H9 (cell line): ENCODE data around the gene MOXD1. TPM values are rescaled to one million over a fixed set of nuclear protein-coding genes. Genes with fewer than 3 reads are reported as not detected.

Experiments used
- DNase-seq: peaks from one replicate; pipeline ENCODE4 v3.0.0-alpha.2; 2017
- H2AFZ ChIP-seq: one replicate; pipeline ENCODE4 v1.6.1; 2013; ENCODE audit warnings: mild to moderate bottlenecking, low read length, control low read depth, moderate library complexity
- H2AK5ac ChIP-seq: 2 replicates; pipeline ENCODE4 v1.6.1; 2013; ENCODE audit warnings: low read length, control low read depth, mixed read lengths; ENCODE audit not compliant: insufficient read length
- H2BK120ac ChIP-seq: one replicate; pipeline ENCODE4 v1.6.1; 2013; ENCODE audit warnings: low read depth, mild to moderate bottlenecking, low read length, control low read depth, inconsistent platforms; ENCODE audit not compliant: poor library complexity, severe bottlenecking
- H2BK12ac ChIP-seq: 2 replicates; pipeline ENCODE4 v1.6.1; 2013; ENCODE audit warnings: low read length, control low read depth, mixed read lengths, low read depth; ENCODE audit not compliant: insufficient read length
- H2BK15ac ChIP-seq: 2 replicates; pipeline ENCODE4 v1.6.1; 2013; ENCODE audit warnings: low read depth, low read length, control low read depth
- H2BK20ac ChIP-seq: one replicate; pipeline ENCODE4 v1.6.1; 2013; ENCODE audit warnings: low read depth, mild to moderate bottlenecking, low read length, control low read depth, inconsistent platforms; ENCODE audit not compliant: poor library complexity, severe bottlenecking
- H2BK5ac ChIP-seq: 2 replicates; pipeline ENCODE4 v1.6.1; 2013; ENCODE audit warnings: low read length, control low read depth, mixed read lengths; ENCODE audit not compliant: insufficient read length
- H3K14ac ChIP-seq: 2 replicates; pipeline ENCODE4 v1.6.1; 2013; ENCODE audit warnings: low read length, control low read depth; ENCODE audit not compliant: insufficient read depth
- H3K18ac ChIP-seq: 2 replicates; pipeline ENCODE4 v1.6.1; 2013; ENCODE audit warnings: low read depth, mild to moderate bottlenecking, mixed read lengths, low read length, control low read depth; ENCODE audit not compliant: insufficient read length
- H3K23ac ChIP-seq: 2 replicates; pipeline ENCODE4 v1.6.1; 2013; ENCODE audit warnings: low read length, control low read depth, mixed read lengths, low read depth; ENCODE audit not compliant: insufficient read length
- H3K23me2 ChIP-seq: 2 replicates; pipeline ENCODE4 v1.6.1; 2013; ENCODE audit warnings: low read depth, mild to moderate bottlenecking, mixed read lengths, low read length, control low read depth; ENCODE audit not compliant: insufficient read length, poor library complexity, severe bottlenecking
- H3K27ac ChIP-seq: 2 replicates; pipeline ENCODE4 v1.5.1; 2013; ENCODE audit warnings: low read length, control low read depth, mixed read lengths, low read depth; ENCODE audit not compliant: insufficient read length
- H3K27me3 ChIP-seq: 2 replicates; pipeline ENCODE4 v1.6.1; 2013; ENCODE audit warnings: low read length, control low read depth, inconsistent platforms; ENCODE audit not compliant: insufficient read depth
- H3K4ac ChIP-seq: 2 replicates; pipeline ENCODE4 v1.6.1; 2013; ENCODE audit warnings: low read depth, mild to moderate bottlenecking, control low read depth, inconsistent platforms, low read length, moderate library complexity
- H3K4me1 ChIP-seq: 2 replicates; pipeline ENCODE4 v1.6.1; 2013; ENCODE audit warnings: low read length, control low read depth, inconsistent platforms; ENCODE audit not compliant: insufficient read depth
- H3K4me2 ChIP-seq: 2 replicates; pipeline ENCODE4 v1.6.1; 2013; ENCODE audit warnings: low read length, control low read depth, mixed read lengths; ENCODE audit not compliant: insufficient read length, insufficient read depth
- H3K56ac ChIP-seq: 2 replicates; pipeline ENCODE4 v1.6.1; 2013; ENCODE audit warnings: low read depth, mild to moderate bottlenecking, mixed read lengths, low read length, control low read depth; ENCODE audit not compliant: insufficient read length
- H3K79me1 ChIP-seq: 2 replicates; pipeline ENCODE4 v1.6.1; 2013; ENCODE audit warnings: low read depth, mild to moderate bottlenecking, moderate library complexity, low read length, control low read depth, inconsistent platforms; ENCODE audit not compliant: insufficient read depth, poor library complexity, severe bottlenecking
- H3K79me2 ChIP-seq: 2 replicates; pipeline ENCODE4 v1.6.1; 2013; ENCODE audit warnings: low read length, control low read depth, inconsistent platforms; ENCODE audit not compliant: insufficient read depth
- H3K9ac ChIP-seq: 2 replicates; pipeline ENCODE4 v1.6.1; 2013; ENCODE audit warnings: low read length, control low read depth, mixed read lengths; ENCODE audit not compliant: insufficient read length; ENCODE audit errors: extremely low read depth
- H3K9me3 ChIP-seq: one replicate; pipeline ENCODE4 v1.6.1; 2013; ENCODE audit warnings: low read depth, low read length, inconsistent platforms; ENCODE audit not compliant: control insufficient read depth
- H3T11ph ChIP-seq: one replicate; pipeline ENCODE4 v1.6.1; 2013; ENCODE audit warnings: mild to moderate bottlenecking, low read length, control low read depth, inconsistent platforms
- H4K20me1 ChIP-seq: one replicate; pipeline ENCODE4 v1.6.1; 2013; ENCODE audit not compliant: control insufficient read depth, insufficient read length, insufficient read depth
- H4K5ac ChIP-seq: 2 replicates; pipeline ENCODE4 v1.6.1; 2013; ENCODE audit warnings: low read depth, mild to moderate bottlenecking, mixed read lengths, low read length, control low read depth; ENCODE audit not compliant: insufficient read length
- H4K8ac ChIP-seq: replicated peaks from 2 replicates; pipeline ENCODE4 v1.6.1; 2013; ENCODE audit warnings: low read length, control low read depth, mixed read lengths, low read depth; ENCODE audit not compliant: insufficient read length
- H4K91ac ChIP-seq: 2 replicates; pipeline ENCODE4 v1.6.1; 2013; ENCODE audit warnings: low read depth, mild to moderate bottlenecking, moderate library complexity, mixed read lengths, low read length, control low read depth; ENCODE audit not compliant: insufficient read length
- H3K27ac Mint-ChIP-seq, 3 experiments: 2 replicates in 2 of 3; 3 replicates in 1 of 3; pipeline ENCODE4 v1.8.0; 2020 to 2021; ENCODE audit warnings: mixed read lengths in 3 of 3, mild to moderate bottlenecking in 1 of 3, moderate library complexity in 1 of 3
- H3K27me3 Mint-ChIP-seq: 2 replicates; pipeline ENCODE4 v1.8.0; 2021; ENCODE audit warnings: low read depth, mild to moderate bottlenecking, moderate library complexity, mixed read lengths
- H3K36me3 Mint-ChIP-seq, 3 experiments: 2 replicates in 2 of 3; 3 replicates in 1 of 3; pipeline ENCODE4 v1.8.0; 2020 to 2021; ENCODE audit warnings: low read depth in 3 of 3, mixed read lengths in 3 of 3; ENCODE audit not compliant: insufficient read depth in 1 of 3
- H3K4me1 Mint-ChIP-seq, 2 experiments: 2 replicates each; pipeline ENCODE4 v1.8.0; 2020; ENCODE audit warnings: mixed read lengths in 2 of 2
- H3K4me3 Mint-ChIP-seq, 2 experiments: 2 replicates in 1 of 2; 3 replicates in 1 of 2; pipeline ENCODE4 v1.8.0; 2020 to 2021; ENCODE audit warnings: mild to moderate bottlenecking in 2 of 2, mixed read lengths in 2 of 2, moderate library complexity in 1 of 2
- H3K9me3 Mint-ChIP-seq, 2 experiments: 2 replicates in 1 of 2; 3 replicates in 1 of 2; pipeline ENCODE4 v1.8.0; 2020; ENCODE audit warnings: mild to moderate bottlenecking in 2 of 2, mixed read lengths in 2 of 2, moderate library complexity in 1 of 2
- WGBS: extraction: QIAGEN DNeasy Blood & Tissue Kit; methylation state at CpG from one replicate; pipeline ENCODE4 v1.1.7; 2013; ENCODE audit warnings: missing lambda C conversion rate, low lambda C conversion rate, mixed read lengths; ENCODE audit not compliant: insufficient read length; ENCODE audit errors: extremely low coverage; 5-methylcytosine and 5-hydroxymethylcytosine counted together
- total RNA-seq: library from RNA; stranded (reverse); gene quantifications from 2 replicates; pipeline ENCODE4 v1.2.1, GENCODE V29; 2021
- TF ChIP-seq, protein P1 (sequence below): fragments of 200-600 bp; sonication (generic); conservative IDR thresholded peaks from 3 replicates; pipeline ENCODE4 v1.8.0; 2021; ENCODE audit warnings: antibody characterized with exemption, mild to moderate bottlenecking

The MOXD1 gene
- total RNA-seq, 1 experiment from 2014 or later, result 2.3 TPM

DNA sequence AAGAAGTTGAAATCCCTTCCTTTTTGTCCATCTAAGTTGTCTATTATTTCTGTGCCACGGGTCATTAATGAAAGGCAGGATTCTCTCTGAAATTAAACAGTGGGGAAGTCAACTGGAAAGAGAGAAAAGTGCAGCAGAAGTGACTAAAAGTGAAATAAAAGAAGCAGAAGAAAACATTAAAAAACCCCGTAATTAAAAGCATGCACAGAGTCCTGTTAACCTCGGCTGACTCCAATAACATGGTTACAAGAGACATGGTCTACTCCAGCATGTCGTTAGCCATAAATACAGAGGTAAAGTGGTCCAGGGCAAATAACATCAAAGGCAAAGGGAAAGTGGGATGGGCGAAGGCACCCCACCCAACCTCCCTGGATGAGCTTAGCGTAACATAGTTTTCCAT lies 13.0 kb upstream of the MOXD1 start:
- Histone ChIP-seq H3K4me1 (no peaks in the 10 kb centered on the region), H3K14ac (no peak overlapping the region), H2BK5ac (no peak overlapping the region), H3K4ac (no peak overlapping the region), H2AK5ac (no peak overlapping the region), H3T11ph (no peak overlapping the region), H2BK15ac (no peak overlapping the region), H3K27me3 (no peaks in the 10 kb centered on the region), H3K9me3 (peaks cover 4% of the 10 kb centered on the region), H3K56ac (no peak overlapping the region), H3K79me1 (no peaks in the 10 kb centered on the region), H3K23me2 (no peaks in the 10 kb centered on the region), H2BK120ac (no peak overlapping the region), H4K91ac (no peak overlapping the region), H4K8ac (no peak overlapping the region), H4K20me1 (no peaks in the 10 kb centered on the region), H4K5ac (no peak overlapping the region), H2AFZ (no peak overlapping the region), H3K18ac (no peak overlapping the region), H3K9ac (no peak overlapping the region), H3K27ac (no peak overlapping the region), H3K23ac (no peak overlapping the region), H2BK20ac (no peak overlapping the region), H3K4me2 (no peak overlapping the region), H3K79me2 (no peaks in the 10 kb centered on the region), H2BK12ac (no peak overlapping the region)
- no peaks in the 10 kb centered on the region for H3K4me1 Mint-ChIP-seq
- H3K36me3 Mint-ChIP-seq, result peaks cover 1 to 12% (median 5%) of the 10 kb centered on the region in 3 experiments; a peak in 2 of 7 replicates
- H3K27ac Mint-ChIP-seq, result no peak overlapping the region
- WGBS, result no CpG with 5 or more reads among the region's 6 CpGs
- no peaks in the 10 kb centered on the region; the same call in none of the 2 replicates for H3K27me3 Mint-ChIP-seq
- peaks cover 12 to 13% of the 10 kb centered on the region in 2 experiments; a peak in 4 of 5 replicates for H3K9me3 Mint-ChIP-seq
- no peak overlapping the region for H3K4me3 Mint-ChIP-seq
- no peak for DNase-seq
- TF ChIP-seq, protein P1, sequence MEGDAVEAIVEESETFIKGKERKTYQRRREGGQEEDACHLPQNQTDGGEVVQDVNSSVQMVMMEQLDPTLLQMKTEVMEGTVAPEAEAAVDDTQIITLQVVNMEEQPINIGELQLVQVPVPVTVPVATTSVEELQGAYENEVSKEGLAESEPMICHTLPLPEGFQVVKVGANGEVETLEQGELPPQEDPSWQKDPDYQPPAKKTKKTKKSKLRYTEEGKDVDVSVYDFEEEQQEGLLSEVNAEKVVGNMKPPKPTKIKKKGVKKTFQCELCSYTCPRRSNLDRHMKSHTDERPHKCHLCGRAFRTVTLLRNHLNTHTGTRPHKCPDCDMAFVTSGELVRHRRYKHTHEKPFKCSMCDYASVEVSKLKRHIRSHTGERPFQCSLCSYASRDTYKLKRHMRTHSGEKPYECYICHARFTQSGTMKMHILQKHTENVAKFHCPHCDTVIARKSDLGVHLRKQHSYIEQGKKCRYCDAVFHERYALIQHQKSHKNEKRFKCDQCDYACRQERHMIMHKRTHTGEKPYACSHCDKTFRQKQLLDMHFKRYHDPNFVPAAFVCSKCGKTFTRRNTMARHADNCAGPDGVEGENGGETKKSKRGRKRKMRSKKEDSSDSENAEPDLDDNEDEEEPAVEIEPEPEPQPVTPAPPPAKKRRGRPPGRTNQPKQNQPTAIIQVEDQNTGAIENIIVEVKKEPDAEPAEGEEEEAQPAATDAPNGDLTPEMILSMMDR, result no peak
